ENCODE results near the gene IGFBP6.
A peak's percentile ranks its signal among the peaks of the same experiment; 100 is the strongest.
"Not testable (repeated sequence)": the region's sequence is repeated elsewhere in the genome, so short reads cannot be mapped to it uniquely, and the experiment has no call there.

Gene IGFBP6

GRCh38 chr12:53098354-53098981 is 1.0 kb downstream of the IGFBP6 start:
- peak; percentile 56 for DNase-seq

- DNase-seq: peak; percentile 91
Measured at GRCh38 chr12:53099071-53099882, 1.8 kb downstream of the IGFBP6 start.

- DNase-seq: no peak
Measured at GRCh38 chr12:53100466-53101151, 3.1 kb downstream of the IGFBP6 start.

GRCh38 chr12:53101266-53101665 is 3.8 kb downstream of the IGFBP6 start:
- no peak for DNase-seq

GRCh38 chr12:53101931-53102781 is 4.7 kb downstream of the IGFBP6 start:
- no peak for DNase-seq

GRCh38 chr12:53102883-53103807 is 5.7 kb downstream of the IGFBP6 start, which contains the start of gene SOAT2:
SOAT2 (plus strand) TSS chr12:53103486; CDS start chr12:53103578, 92 bp downstream.
- peak; percentile 62 for DNase-seq

- no peak for DNase-seq
Measured at GRCh38 chr12:53103860-53104305, 6.4 kb downstream of the IGFBP6 start.

GRCh38 chr12:53105256-53105655 is 7.8 kb downstream of the IGFBP6 start:
- DNase-seq: no peak

GRCh38 chr12:53105712-53106439 is 8.4 kb downstream of the IGFBP6 start:
- no peak for DNase-seq

- DNase-seq: no peak
Measured at GRCh38 chr12:53107122-53107521, 9.7 kb downstream of the IGFBP6 start.

GRCh38 chr12:53112431-53112830 is 15.0 kb downstream of the IGFBP6 start:
- DNase-seq: not testable (repeated sequence)

- DNase-seq: no peak
Measured at GRCh38 chr12:53113136-53113705, 15.8 kb downstream of the IGFBP6 start.

- no peak for DNase-seq
Measured at GRCh38 chr12:53113951-53114350, 16.5 kb downstream of the IGFBP6 start.

- DNase-seq: no peak
Measured at GRCh38 chr12:53115112-53115890, 17.8 kb downstream of the IGFBP6 start.

GRCh38 chr12:53115891-53116648 is 18.6 kb downstream of the IGFBP6 start:
- no peak for DNase-seq

- no peak for DNase-seq
Measured at GRCh38 chr12:53118751-53119300, 21.4 kb downstream of the IGFBP6 start.

- no peak for DNase-seq
Measured at GRCh38 chr12:53120685-53121525, 23.4 kb downstream of the IGFBP6 start.

Measured in activated CD8-positive, alpha-beta memory T cell treated with anti-CD3 and anti-CD28 coated beads, Interleukin-2, amount 50 U/mL, for 4 hours (primary cell).